NCI-H69 (cell line): ENCODE measurements around the gene DLEC1.
"Not testable (repeated sequence)": the region's sequence is repeated elsewhere in the genome, so short reads cannot be mapped to it uniquely, and the experiment has no call there.

ENCODE experiments used
- DNase-seq: peaks from one replicate; lab custom pipeline; 2025; lab: John Stamatoyannopoulos, UW

The DLEC1 gene

GRCh38 chr3:38038447-38038911 is 529 bp upstream of the DLEC1 start:
- no peak for DNase-seq

- no peak for DNase-seq
Observed at GRCh38 chr3:38039899-38040261, 872 bp downstream of the DLEC1 start.

- DNase-seq, result no peak
Observed at GRCh38 chr3:38040401-38040800, 1.4 kb downstream of the DLEC1 start.

GRCh38 chr3:38043486-38043885 is 4.5 kb downstream of the DLEC1 start:
- no peak for DNase-seq

- no peak for DNase-seq
Observed at GRCh38 chr3:38046027-38046426, 7.0 kb downstream of the DLEC1 start.

- no peak for DNase-seq
Observed at GRCh38 chr3:38046821-38047220, 7.8 kb downstream of the DLEC1 start.

- DNase-seq, result no peak
Observed at GRCh38 chr3:38047896-38048295, 8.9 kb downstream of the DLEC1 start.

- no peak for DNase-seq
Observed at GRCh38 chr3:38049358-38050126, 10.5 kb downstream of the DLEC1 start.

- no peak for DNase-seq
Observed at GRCh38 chr3:38051131-38051530, 12.1 kb downstream of the DLEC1 start.

GRCh38 chr3:38053286-38053685 is 14.3 kb downstream of the DLEC1 start:
- DNase-seq, result not testable (repeated sequence)

- DNase-seq, result not testable (repeated sequence)
Observed at GRCh38 chr3:38053813-38054498, 14.9 kb downstream of the DLEC1 start.

GRCh38 chr3:38054499-38055001 is 15.5 kb downstream of the DLEC1 start:
- no peak for DNase-seq

- DNase-seq, result no peak
Observed at GRCh38 chr3:38059148-38059547, 20.1 kb downstream of the DLEC1 start.

GRCh38 chr3:38059591-38059990 is 20.6 kb downstream of the DLEC1 start:
- no peak for DNase-seq

GRCh38 chr3:38062809-38063208 is 23.8 kb downstream of the DLEC1 start:
- DNase-seq, result no peak

- DNase-seq, result not testable (repeated sequence)
Observed at GRCh38 chr3:38064453-38064852, 25.4 kb downstream of the DLEC1 start.

GRCh38 chr3:38067508-38068233 is 28.7 kb downstream of the DLEC1 start:
- no peak for DNase-seq

GRCh38 chr3:38070013-38070412 is 31.0 kb downstream of the DLEC1 start:
- no peak for DNase-seq

- not testable (repeated sequence) for DNase-seq
Observed at GRCh38 chr3:38077073-38077472, 38.1 kb downstream of the DLEC1 start.

GRCh38 chr3:38082296-38082695 is 43.3 kb downstream of the DLEC1 start:
- DNase-seq, result not testable (repeated sequence)

- DNase-seq, result not testable (repeated sequence)
Observed at GRCh38 chr3:38083254-38083653, 44.2 kb downstream of the DLEC1 start.

GRCh38 chr3:38083871-38084333 is 44.9 kb downstream of the DLEC1 start:
- DNase-seq, result no peak
